ENCODE results near the gene B3GAT3.
"Not testable (repeated sequence)": the region's sequence is repeated elsewhere in the genome, so short reads cannot be mapped to it uniquely, and the experiment has no call there.

The B3GAT3 gene

DNA sequence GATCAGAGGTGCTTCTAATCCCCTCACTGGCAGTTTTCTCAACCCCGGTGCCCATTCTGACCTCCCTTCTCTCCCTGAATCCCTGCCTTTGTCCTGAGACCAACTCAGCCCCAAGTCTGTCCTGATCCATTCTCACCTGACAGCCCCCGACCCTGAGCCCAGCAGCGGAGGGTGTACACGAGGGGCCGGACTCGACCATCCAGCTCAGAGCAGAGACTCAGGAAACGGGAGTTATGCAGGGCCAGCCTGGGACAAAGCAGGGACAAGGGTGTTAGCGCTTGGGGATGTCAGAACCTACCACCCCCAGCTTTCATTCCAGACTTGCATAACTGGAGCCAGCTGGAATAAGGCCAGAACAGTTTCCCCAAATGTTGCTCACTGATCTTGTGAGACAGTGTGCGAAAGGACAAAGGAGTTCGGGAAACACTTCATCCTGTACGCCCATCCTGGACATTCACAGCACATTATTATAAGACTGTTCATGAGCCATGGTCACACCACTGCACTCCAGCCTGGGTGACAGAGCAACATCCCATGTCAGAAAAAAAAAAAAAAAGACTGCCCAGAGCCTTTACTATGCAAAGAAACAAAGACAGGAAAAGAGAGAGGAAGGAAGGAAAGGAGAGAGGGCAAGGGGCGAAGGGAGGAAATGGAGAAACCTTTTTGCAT lies 44.6 kb downstream of the B3GAT3 start:
- no peak for DNase-seq

DNA sequence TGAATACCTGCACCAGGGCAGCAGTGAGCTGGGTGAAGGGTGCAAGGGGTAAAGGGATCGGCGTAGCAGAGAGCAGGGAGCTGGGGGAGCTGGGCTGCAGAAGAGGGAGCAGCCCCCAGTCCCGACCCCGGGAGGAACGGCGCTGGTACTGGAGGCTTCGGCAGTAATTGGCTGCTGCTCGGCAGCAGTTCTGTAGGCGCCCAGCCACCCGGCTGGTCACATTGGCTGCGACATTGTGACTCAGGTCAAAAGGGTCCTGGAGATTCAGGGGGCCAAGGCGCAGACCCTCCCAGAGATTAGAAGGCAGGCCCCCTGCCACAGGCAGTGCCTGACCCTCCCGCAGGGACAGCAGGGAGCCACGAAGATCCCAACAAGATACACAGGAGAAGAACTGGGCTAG lies 45.9 kb downstream of the B3GAT3 start:
- no peak for DNase-seq

DNA sequence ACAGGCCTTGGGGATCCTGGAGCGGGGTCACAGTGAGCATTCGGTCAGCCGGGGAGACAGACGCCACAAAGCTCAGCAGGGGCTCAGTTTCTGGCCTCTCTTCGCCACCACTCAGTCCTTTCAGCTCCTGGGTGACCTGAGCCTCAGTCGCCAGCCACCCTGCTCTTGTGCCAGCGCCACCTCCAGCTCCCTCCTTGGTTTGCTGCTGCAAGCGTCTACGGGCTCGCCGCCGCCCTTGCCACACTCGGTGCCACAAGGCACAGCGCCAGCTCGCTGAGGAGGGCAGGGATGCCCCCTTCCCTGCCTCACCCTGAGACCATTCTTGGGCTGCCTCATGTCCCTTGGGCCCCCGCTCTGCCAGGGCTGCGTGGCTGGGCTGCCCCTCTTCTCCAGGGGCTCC lies 46.6 kb downstream of the B3GAT3 start:
- DNase-seq = no peak

DNA sequence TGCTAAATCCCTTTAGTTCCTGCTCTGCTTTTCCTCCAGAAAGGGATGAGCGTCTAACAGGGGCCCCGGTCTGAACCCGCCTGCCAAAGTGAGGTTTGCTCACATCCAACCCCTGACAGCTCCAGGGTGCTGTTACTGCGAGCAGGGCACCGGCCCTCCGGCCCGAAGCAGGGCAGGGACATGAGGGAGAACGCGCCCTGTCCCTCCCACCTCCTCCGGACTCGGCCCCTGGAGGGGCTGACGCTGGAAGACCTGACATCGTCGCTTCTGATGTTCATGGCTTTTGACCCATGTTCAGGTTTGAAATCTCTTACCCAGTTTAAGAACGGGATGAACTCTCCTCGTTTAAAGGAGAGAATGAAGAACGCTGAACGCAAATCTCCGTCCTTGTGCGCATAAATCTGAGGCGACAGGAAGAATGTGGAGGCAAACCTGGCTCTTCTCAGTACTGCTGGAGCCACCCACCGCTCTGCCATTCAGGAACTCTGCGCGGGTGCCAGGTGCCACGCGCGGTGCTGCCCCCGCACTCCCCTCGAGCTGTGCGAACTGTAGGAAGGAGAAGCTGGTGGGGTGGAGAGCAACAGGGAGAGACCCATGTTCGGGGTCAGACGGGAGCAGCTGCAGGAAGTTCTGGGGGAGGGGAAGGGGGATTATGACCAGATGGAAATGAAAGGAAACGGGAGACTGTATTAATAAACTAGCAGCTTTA lies 47.3 kb downstream of the B3GAT3 start:
- DNase-seq = no peak

DNA sequence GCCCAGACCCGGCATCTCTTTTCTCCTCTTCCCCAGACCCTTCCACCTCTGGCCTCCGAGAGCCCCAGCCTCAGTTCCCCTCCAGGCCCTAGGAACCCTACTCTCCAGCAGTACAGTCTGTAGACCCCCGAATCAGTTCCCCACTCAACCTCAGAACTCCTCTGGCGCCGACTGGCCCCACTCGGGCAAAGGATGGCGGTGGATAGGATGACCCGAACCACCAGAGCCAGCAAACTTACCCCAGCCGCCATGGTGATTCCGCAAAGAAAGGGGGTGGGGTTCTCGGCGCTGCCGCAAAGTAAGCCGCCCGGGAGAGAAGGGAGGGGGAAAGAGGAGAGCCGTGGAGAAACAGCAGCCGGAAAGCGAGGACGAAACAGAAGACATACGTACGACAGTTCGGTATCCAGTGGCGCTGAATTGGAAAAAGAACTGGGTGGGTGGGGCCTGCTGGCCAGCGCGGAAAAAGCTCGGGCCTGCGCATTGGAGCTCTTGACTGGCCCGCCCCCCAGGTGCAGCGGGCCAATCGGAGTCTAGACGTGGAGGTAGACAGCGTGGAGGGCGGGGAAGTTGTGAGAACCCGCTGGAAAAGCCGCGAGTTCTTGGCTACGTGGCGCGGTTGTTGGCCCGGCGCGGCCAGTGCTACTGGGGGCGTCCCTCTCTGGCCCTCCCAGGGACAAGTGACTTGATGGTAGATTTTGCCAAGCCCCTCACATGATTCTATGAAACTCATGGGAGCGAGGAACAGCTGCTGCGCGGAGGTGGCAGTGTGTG lies 48.0 kb downstream of the B3GAT3 start, which contains the start of gene EEF1G:
TSS of gene EEF1G (minus strand) at position 300 of the 771 bp plus-strand sequence. CDS start at position 251, 49 bp downstream.
- peak; percentile 99 for DNase-seq

GRCh38 chr11:62573006-62573591 lies 48.7 kb downstream of the B3GAT3 start:
- DNase-seq = no peak

DNA sequence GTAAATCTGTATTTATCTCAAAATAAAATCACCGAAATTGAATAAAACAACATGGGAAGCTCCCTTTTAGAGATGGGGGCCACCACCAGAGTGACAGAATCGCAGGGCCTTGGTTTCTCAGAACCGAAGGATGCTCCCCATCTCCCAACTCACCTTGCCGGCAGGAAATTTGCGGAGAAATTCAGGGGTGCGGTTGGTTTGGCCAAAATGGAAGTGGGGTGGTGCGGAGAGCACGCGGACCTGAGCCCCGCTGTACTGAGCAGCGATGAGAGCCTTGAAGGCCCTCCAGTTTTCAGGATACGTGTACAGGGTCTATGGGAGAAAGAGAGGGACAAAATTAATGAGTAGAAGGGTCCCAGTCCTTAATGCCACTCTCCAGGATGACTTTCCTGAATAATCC lies 49.4 kb downstream of the B3GAT3 start:
- DNase-seq = no peak

GRCh38 chr11:62571493-62571892 lies 50.3 kb downstream of the B3GAT3 start:
- DNase-seq = not testable (repeated sequence)

- DNase-seq = not testable (repeated sequence)
Measured at GRCh38 chr11:62570903-62571302, 50.9 kb downstream of the B3GAT3 start.

DNA sequence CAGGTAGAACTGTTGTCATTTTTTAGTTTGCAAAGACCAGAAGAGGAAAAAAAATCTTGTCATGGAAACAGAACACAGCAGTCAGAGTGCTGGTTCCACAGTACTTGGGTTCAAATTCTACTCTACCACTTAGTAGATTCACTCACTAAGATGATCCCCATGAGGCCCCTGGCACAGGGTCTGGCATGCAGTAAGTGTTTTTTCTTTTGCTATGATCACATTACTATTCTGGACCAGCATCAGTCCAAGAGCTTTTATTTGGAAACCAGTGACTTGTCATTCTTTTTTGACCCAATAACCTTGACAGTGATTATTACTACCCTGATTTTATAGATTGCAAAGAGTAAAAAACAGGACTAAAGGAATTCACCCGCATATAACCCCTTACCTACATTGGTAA lies 52.2 kb downstream of the B3GAT3 start:
- DNase-seq = no peak

DNA sequence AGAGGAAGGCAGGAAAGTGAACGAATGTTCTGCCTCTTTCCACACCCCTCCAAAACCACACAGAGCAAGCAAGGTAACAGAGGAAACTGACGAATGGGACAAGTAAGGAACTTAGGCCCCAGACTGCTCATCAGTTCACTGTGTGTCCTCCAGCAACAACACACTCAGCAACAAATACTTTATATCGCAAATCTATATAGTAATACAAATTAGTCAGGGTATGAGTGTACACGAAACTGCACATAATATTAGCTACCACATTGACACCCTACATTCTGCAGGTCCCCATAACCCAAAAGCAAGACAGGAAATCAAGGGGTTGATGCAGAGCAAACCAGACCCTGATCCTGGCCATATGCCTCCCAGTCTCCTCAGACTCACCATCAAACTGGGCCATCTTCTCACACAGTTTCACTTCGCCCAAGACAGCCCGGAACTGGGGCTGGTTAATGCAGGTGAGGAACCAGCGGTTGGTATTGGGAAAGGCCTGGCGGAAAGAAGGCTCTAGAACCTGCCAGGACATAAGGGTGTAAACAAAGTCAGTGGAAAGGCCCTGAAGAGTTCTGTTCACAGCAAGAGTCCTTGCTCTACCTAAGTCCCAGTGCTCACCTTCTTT lies 54.7 kb downstream of the B3GAT3 start:
- no peak for DNase-seq

- no peak for DNase-seq
Measured at GRCh38 chr11:62566247-62566646, 55.5 kb downstream of the B3GAT3 start.

Measured in GOT3 (cell line).